OCI-LY7 (cell line): ENCODE measurements around the gene ERP44.

Source experiments
- CTCF ChIP-seq: fragments of 200-600 bp; sonication (generic); conservative IDR thresholded peaks from 2 replicates; pipeline ENCODE4 v1.5.1; 2014; ENCODE audit warnings: mild to moderate bottlenecking, antibody characterized with exemption, low read length, moderate library complexity, mixed read lengths
- EZH2phosphoT487 ChIP-seq: fragments of 200-600 bp; sonication (generic); IDR thresholded peaks from 2 replicates; pipeline ENCODE4 v1.6.1; 2018; ENCODE audit warnings: low read depth, borderline replicate concordance, mild to moderate bottlenecking, mixed run types, antibody characterized with exemption, low read length, moderate library complexity, mixed read lengths

GRCh38 chr9:100019541-100019940 is 79.3 kb downstream of the ERP44 start:
- TF ChIP-seq CTCF (no peak), EZH2phosphoT487 (no peak)
